HG03460 (cell line): ENCODE data around the gene AGAP1.

ENCODE experiments used
- ATAC-seq: cut with Tn5 transposase; IDR thresholded peaks from one replicate; pipeline ENCODE4 v1.9.1; 2021; ENCODE audit not compliant: unreplicated experiment

AGAP1 gene

DNA sequence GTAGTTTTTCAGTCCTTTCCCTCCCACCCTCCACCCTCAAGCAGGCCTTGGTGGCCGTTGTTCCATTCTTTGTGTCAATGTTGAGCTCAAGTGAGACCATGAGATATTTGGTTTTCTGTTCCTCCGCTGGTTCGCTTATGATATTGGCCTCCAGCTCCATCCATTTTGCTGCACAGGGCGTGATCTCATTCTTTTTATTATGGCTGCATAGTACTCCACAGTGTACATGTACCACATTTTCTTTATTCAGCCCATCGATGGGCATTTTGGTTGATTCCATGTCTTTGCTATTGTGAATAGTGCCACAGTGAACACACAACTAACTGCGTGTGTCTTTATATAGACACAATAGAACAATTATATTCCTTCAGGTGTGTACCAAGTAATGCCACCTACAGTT, 14.1 kb downstream of the AGAP1 start:
- no peak for ATAC-seq

DNA sequence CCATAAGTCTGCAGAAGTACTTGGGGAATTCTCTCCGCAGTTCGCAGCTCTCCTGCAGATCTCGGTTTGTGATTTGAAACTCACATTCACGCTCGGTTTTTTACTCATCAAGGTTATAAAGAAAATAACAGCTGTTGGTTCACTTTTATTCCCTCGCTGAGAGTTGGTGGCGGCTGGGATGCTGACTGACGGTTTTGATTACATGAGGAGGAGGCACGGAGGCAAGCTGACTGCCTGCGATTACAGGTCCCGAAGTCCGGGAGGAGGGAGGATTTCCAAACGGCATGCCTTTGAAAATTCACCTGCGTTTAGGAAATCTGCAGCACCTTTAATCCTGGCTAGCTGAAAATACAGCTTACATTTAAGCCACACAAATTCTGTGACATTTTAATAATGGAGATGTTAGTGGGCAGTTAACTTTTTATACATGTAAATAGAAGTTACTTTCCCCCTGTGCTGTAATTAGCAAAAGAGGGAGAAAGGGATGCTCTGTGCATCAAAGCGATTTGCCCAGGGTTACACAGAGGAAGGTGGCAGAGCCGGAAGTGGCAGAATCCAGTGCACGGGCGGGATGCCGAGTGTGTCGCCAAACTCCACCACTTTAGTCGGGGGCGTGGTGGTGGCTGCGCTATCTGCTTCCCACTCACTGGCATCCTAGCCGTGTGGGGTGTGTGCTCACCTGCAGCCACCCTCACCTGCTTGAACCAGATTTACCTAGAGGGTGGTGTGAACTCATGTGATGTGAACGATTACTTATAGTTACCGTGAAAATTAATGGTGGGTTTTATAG, 14.7 kb downstream of the AGAP1 start:
- ATAC-seq, result no peak

DNA sequence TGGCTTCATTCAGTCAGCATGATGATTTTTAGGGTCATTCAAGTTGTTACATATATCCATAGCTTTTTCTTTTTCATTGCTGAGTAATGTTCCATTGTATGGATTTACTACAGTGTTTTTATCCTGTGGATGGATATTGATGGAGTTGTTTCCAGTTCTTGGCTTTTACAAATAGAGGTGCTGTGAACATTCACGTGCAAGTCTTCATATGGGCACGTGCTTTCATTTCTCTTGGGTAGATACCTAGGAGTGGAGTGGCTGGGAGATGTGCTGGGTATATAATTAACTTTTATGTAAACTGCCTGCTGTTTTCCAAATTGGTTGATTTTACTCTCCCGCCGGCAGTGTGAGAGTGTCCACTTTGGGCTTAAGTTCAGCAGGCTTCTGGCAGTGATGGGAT, 16.5 kb downstream of the AGAP1 start:
- no peak for ATAC-seq

DNA sequence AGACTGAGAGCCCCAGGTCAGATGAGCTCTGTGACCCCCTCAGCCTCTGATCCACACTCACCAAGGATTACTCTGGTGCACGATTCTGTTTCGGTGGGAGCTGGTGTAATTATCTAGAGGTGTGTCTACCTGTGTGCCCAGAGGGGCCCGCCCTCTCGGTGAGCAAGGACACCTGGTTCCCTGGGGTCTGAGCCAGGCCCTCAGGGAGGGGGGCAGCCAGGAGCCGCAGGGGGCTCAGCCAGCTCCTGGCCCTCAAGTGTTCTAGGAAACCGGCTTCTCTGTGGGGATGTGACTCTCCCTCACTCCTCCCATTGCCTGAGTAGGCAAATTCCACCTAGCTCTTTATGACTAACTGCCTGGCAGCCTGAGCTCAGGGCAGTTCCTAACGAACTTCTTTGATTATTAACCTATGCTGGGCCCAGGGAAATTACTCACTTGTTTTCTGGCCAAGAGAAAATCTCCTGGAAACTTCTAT, 17.4 kb downstream of the AGAP1 start:
- no peak for ATAC-seq

DNA sequence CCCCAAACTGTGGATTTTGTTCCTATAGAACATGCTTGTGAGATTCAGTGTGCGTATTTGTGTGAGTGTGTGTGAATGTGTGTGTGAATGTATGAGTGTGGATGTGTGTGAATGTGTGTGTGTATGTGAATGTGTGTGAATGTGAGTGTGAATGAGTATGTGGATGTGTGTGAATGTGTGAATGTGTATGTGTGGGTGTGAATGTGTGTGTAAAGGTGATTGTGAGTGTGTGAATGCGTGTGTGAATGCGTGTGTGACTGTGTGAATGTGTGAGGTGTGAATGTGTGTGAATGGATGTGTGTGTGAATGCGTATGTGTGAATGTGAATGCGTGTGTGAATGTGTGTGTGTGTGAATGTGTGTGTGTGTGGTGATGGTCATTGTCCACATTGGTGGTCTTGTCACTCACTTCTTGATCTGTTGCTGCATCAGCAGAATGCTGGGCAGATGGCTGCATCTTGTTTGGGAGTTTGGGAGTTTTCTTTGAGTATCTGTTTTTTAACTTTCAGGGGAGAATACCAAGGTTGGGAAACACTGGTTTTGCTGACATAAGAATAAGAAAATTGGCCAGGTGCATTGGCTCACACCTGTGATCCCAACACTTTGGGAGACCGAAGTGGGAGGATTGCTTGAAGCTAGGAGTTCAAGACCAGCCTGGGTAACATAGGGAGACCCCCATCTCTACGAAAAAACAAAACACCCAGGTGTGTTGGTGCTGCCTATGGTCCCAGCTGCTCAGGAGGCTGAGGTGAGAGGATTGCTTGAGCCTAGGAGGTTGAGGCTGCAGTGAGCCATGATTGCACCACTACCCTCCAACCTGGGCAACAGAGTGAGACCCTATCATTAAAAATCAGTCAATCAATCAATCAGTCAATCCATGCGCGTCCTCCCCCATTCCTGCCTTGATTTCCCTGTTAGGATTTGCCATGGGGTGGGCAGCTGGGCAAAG, 18.2 kb downstream of the AGAP1 start:
- no peak for ATAC-seq

DNA sequence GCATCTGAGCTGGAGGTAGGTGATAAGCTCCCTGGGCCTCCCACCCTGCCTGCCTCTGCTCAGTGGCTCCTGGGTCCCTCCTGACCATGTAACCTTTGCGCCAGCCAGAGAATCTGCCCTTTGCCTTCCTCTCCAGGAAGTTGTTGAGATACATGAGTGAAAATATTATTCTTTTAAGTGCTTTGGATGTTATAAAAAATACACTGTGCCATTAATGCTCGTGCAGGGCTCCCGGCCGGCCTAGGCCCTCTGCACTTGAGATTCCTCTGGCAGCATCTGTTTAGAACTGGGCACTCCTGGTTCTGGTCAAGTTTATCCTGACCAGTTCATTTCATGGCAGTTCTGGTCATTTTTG, 18.8 kb downstream of the AGAP1 start:
- ATAC-seq, result no peak

DNA sequence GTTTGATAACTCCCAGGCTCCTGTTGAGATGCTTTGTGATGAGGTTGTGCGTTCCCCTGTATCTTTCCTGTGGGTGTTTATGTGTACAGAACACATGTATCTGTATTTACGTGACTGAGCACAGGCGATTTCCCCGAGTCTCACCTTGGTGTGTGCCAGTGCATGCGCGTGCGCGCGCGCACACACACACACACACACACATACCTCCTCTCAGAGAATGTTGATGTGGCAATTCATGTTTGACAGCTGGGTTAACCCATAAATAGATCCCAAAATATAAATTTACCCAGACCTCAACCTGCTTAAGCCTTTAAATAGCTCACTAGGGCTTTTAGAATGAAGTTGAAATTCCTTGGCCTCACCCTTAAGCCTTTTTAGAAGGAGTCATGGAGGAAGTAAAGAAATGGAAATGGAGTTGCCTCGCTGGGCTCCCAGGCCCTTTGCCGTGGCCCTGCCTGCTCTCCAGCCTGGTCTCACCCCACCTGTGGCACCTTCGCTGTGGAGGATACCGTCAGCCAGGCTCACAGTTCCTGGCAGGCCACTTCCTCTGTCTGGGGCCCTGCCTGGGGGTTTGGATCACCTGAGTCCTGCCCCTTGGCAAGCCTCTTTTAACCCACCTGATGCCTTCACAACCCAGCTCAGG, 20.3 kb downstream of the AGAP1 start:
- no peak for ATAC-seq

DNA sequence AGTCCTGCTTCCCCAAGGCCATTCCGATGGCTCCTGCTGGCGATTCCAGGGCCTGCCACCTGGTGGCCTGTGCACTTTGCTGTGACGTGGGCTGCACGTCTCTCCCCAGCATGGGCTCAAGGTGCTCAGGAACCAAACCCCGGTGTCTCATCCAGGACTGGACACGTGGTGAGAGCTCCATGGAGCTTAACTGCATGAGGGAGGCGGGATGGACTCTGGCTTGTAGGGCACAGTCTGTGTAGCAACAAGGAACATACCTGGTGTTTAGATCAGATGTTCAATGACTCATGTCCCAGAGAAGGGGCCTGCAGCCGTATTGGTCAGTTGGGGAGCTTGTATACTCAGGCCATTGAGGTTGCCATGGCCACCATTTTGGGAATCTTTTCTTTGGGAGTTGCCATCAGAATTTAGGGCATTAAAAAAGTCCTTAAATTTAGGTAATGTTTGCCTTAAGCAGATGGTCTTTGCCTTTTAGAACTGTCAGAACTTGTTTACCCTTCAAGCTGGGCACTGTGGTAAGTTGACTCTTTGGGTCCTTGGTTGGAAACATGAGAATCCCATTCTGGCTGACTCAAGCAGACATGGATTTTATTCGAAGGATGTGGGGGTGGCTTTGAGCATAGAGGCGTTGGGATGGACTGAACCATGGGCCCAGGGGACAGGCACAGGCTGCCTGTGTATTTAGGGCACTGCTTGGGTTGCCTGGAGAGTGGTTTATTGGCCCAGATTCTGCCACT, 21.0 kb downstream of the AGAP1 start:
- ATAC-seq, result no peak

DNA sequence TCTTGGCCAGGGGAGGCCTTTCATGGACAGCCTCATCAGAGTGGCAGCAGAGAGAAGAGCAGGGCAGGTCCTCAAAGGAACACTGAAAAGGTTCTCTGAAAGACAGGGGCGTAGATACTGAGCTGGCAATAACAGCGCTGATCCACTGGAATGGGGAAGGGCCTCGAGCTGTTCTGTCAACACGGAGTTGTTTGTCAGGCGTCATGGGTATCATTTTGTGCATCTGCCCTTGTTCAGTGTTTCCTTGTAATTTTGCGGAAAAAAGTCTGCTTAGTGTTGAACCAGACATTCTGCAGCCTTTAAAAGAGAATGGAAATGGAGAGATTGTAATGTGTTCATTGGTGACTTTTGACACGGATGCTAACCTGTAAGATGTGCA, 21.5 kb downstream of the AGAP1 start:
- no peak for ATAC-seq

DNA sequence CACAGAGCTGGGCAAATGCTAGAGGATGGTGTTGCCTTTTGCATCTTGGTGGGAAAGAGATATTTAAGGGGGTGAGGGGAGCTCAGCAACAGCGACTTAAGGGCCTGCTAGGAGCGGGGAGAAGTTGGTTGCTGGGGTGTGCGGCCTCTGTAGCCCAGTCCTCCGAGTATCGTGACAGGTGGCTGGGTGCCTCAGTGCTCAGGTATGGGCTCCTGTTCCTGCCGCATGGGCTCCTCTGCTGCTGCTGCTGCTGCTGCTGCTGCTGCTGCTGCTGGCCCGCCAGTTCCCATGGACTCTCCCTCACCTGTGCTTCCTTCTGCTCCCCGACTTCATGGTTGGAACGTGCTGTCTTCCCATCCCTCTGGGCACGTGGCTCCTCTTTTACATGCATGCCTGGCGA, 22.0 kb downstream of the AGAP1 start:
- no peak for ATAC-seq

DNA sequence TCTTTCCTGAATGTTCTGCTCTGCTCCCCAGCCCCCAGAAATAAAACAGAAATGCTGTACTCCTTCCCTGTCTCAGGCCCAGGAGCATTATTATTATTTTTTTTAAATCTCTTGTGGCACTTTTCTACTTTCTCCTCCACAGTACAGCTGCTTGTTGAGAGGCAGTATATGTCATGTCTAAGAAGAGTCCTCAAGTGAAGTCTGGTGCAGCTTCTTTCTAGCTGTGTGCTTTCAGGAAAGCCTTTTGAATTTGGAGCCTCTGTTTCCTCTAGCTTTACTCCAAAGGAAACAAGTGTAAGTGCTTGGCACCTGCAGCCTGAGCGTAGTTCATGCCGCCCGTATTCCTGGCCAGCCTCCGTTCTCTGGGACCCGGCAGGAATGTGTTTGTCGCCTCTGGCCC, 22.4 kb downstream of the AGAP1 start:
- ATAC-seq, result no peak

DNA sequence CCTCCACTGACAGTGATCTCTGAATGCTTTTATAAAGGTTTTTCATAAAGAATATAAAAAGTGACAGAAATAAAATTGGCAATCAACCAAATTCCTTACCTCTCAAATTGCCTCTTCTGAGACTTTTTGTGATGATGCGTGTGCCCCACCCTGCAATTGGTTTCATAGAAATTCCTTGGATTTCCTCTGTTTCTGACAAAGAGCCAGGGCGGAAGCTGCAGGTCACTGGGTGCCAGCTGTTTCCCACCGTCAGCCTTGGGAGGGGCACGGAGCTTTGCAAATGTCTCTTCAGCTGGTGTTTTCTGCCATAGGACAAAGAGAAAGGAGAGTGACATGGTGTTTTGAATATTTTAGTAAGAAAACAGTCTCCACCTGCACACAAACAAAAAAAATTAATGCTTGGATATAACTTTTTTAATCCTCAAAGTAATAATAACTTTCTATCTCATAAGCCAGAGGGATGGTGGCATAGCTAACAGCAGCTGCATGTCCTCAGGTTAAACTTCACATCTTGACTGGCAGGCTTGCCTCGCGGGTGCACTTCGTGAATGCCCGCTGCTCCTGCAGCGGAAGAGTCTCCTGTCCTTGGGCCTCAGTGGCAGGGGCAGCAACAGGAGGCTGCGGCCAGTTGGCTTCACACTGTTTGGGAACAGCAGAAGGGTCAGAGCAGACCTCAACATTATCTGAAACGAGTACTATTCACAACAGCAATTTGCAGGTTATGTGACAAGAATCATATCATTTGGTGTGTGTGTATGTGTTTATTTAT, 24.7 kb downstream of the AGAP1 start:
- ATAC-seq, result no peak

DNA sequence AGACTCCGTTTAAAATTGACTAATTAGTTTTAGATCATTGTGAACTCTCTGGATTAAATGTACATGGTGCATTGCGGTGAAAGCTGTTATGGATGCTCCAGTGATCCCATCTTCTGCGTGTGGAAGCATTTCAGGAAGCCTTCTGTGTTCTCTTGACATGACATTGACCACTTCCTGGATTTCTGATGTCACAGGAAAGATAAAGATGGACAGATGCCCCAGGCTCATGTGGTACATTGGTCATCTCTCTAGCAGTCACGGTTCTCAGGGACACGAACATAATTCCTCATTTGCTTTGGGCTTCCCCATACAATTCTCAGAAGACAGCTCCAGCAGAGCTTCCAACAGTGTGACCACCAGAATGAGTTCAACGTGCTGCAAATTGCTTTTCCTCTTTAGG, 26.9 kb downstream of the AGAP1 start:
- no peak for ATAC-seq

DNA sequence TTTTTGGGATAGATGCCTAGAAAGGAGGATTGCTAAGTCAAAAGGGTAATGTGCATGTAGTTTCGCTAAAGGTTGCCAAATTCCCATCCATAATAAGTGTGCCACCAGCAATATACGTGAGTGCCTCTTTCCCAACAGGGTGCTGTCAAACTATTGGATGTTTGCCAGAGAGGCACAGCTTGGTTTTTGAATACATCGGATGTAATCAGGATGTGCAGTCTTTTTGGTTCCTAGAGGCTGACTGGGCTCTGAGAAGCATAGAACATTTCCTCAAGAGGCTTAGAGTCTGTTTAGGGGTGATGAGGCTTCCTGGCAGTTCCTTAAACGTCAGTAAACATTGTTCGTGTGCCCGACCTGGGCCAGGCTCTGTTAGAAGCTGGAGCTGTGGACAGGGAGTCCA, 28.0 kb downstream of the AGAP1 start:
- ATAC-seq, result no peak

DNA sequence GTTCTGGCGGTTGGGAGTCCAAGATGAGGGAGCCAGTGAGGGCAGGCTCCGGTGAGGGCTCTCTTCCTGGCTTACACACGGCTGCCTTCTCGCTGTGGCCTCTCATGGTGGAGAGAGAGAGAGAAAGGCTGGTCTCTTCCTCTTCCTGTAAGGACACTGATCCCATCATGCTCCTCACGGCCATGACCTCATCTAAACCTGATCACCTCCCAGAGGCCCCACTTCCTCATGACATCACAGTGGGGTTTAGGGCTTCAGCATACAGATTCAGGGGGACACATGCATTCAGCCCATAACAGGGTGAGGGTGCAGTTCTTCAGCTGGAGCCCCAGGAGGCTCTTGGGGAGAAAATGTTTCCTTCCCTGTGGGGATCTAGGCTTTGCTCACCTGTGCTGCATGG, 29.2 kb downstream of the AGAP1 start:
- ATAC-seq, result no peak

DNA sequence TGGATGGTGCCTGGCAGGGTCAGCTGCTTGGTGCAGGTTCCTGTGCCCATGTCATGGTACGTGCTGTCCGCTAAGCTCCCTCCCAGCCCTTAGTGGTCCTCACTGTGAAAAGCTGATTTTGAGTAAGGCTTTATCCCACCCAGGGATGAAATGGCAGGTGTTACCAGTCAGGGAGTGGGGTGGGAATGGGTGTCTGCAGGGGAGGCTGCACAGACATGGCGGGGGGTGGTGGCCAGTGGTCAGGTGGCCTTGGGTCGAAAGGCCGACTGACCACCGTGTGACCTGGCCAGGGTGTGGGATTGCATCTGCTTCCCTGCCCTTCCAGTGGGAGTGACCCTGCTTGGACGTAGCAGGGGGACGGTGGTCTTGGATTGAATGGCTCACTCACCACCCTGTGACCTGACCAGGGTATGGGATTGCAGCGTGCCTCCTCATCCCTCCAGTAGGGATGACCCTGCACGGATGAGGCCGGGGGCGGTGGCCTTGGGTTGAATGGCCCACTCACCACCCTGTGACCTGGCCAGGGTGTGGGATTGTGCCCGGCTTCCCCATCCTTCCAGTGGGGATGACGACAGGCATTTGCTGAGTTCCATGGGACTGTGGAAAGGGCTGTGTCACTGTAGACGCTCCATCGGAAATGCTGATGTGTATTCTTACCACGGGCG, 29.8 kb downstream of the AGAP1 start:
- no peak for ATAC-seq

DNA sequence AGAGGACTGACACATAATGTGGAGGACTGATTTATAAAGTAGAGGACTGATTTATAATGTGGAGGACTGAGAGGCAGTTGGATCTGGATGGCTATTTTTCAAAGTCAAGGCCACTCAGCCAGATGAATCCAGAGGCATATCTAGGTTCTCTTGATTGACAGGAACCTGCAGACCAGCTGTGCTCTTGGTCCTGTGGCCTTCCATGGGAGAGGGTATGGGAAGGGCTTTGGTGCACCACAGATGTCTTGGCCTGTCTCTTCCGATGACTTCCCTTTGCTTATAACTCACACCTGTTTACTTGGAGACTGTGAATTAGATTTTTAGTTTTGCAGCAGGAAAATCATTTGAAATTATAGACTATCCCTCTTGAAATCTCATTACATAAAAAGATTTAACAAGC, 32.3 kb downstream of the AGAP1 start:
- no peak for ATAC-seq

DNA sequence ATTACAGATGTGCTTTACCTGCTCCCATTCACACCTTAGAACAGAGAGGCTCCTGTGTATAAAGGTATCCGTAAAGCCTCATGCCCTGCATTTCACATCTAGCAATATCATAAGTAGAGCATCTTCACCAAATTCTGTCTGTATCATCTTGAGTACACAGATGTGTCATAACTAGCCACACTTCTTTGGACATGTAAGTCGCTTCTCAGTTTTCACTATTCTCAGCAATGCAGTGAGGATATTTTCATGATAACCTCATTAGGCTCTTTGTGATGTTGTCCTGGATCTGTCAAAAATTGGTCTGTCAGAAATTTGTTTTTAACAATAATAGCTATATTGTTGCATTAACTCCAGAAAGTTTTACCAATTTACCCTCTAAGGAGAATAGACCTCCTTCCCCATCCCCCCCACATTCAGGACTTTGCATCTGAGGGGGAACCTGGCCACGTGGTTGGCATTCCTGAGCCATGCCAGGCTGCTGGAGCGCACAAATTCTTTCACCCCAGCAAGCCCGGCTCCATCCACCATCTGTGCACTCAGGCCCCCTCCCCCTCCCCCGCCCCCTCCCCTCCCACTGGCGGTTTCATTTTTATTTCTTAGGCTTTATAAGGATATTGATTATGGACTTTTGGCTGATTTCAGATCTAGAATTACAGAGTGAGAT, 34.1 kb downstream of the AGAP1 start:
- ATAC-seq, result no peak

DNA sequence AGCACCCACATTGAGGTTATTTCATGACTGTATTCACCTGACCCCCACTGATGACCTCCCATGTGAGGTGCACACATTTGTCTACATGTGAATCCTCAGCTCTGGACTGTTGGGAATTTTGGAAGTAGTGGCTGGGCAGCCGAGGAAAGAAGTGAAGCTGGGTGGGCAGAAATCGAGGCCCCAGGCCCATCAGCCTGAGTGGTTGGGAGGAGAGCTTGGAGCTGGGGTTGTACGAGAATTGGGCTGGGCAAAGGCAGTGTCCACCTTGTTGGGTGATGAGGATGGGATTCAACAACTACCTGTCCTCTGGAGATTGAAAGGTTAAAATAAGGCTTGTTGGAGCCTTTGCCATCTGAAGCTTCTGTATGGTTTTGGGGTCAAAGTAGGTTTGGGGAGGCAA, 35.8 kb downstream of the AGAP1 start:
- no peak for ATAC-seq
